Caco-2 (cell line): ENCODE results near the gene TBC1D3I. TPM values are rescaled to one million over a fixed set of nuclear protein-coding genes. Genes with fewer than 3 reads are reported as not detected.
"Not testable (repeated sequence)": the region's sequence is repeated elsewhere in the genome, so short reads cannot be mapped to it uniquely, and the experiment has no call there.

Experiments used
- BruUV-seq: library from RNA; stranded (reverse); fragments of 400-500 nt; replicated peaks from 2 replicates; lab custom pipeline; 2021; lab: Mats Ljungman, UMichigan
- CTCF ChIA-PET: fragments of 300-600 bp; sonication (Branson Sonifier 250); formaldehyde crosslinking; loops from one replicate; lab custom pipeline; 2022; ENCODE audit warnings: antibody characterized with exemption; lab: Charles Lee
- POLR2A ChIA-PET: fragments of 300-600 bp; sonication (Branson Sonifier 250); formaldehyde crosslinking; loops from one replicate; lab custom pipeline; 2022; ENCODE audit warnings: antibody characterized with exemption; lab: Charles Lee
- DNase-seq, 2 experiments: peaks; one replicate each; pipeline versions ENCODE4 v3.0.0 to v3.0.0-alpha.2; 2020 to 2022
- H3K27me3 ChIP-seq: replicated peaks from 2 replicates; pipeline ENCODE4 v1.6.0; 2011; ENCODE audit warnings: low read length; ENCODE audit not compliant: control insufficient read depth, insufficient read depth
- H3K36me3 ChIP-seq: 2 replicates; pipeline ENCODE4 v1.5.1; 2011; ENCODE audit warnings: low read length; ENCODE audit not compliant: control insufficient read depth, insufficient read depth
- H3K4me1 ChIP-seq: fragments of 250-450 bp; sonication (Bioruptor Pico); 2 replicates; pipeline ENCODE4 v1.5.1; 2020; ENCODE audit warnings: mild to moderate bottlenecking
- H3K4me3 ChIP-seq: 2 replicates; pipeline ENCODE4 v1.5.1; 2011; ENCODE audit warnings: low read depth, mild to moderate bottlenecking, control low read depth, low read length
- H3K9me3 ChIP-seq: fragments of 250-450 bp; sonication (Bioruptor Pico); 2 replicates; pipeline ENCODE4 v1.5.1; 2020; ENCODE audit warnings: mild to moderate bottlenecking, moderate library complexity
- H3K27ac Mint-ChIP-seq: one replicate; pipeline ENCODE4 v1.8.0; 2022; ENCODE audit warnings: mixed read lengths; ENCODE audit not compliant: unreplicated experiment
- H3K27me3 Mint-ChIP-seq: one replicate; pipeline ENCODE4 v1.8.0; 2022; ENCODE audit warnings: mixed read lengths; ENCODE audit not compliant: insufficient read depth, unreplicated experiment
- H3K36me3 Mint-ChIP-seq: one replicate; pipeline ENCODE4 v1.8.0; 2022; ENCODE audit warnings: mild to moderate bottlenecking, mixed read lengths; ENCODE audit not compliant: insufficient read depth, unreplicated experiment
- H3K4me1 Mint-ChIP-seq: one replicate; pipeline ENCODE4 v1.8.0; 2022; ENCODE audit warnings: low read depth, mixed read lengths; ENCODE audit not compliant: unreplicated experiment
- H3K4me3 Mint-ChIP-seq: one replicate; pipeline ENCODE4 v1.8.0; 2022; ENCODE audit warnings: mild to moderate bottlenecking, moderate library complexity, mixed read lengths; ENCODE audit not compliant: unreplicated experiment
- H3K9me3 Mint-ChIP-seq: one replicate; pipeline ENCODE4 v1.8.0; 2022; ENCODE audit warnings: mixed read lengths; ENCODE audit not compliant: unreplicated experiment
- CTCF ChIP-seq, 2 experiments: fragments of 200-600 bp in 1 of 2; IDR thresholded peaks; 1 replicate in 1 of 2; 2 replicates in 1 of 2; pipeline versions ENCODE4 v1.5.1 to v1.8.0; 2011 to 2022; ENCODE audit warnings: antibody characterized with exemption in 1 of 2, control low read depth in 1 of 2, inconsistent platforms in 1 of 2, low read depth in 1 of 2, low read length in 1 of 2, mild to moderate bottlenecking in 1 of 2, moderate library complexity in 1 of 2; ENCODE audit not compliant: insufficient read depth in 1 of 2, severe bottlenecking in 1 of 2, unreplicated experiment in 1 of 2
- intact Hi-C: fragments of 100-400 bp; cut with micrococcal nuclease; formaldehyde crosslinking; loops from one replicate; pipeline ENCODE4 v1.10.0; 2022; ENCODE audit not compliant: unreplicated experiment
- total RNA-seq: library from RNA; stranded (reverse); gene quantifications from 2 replicates; pipeline ENCODE4 v1.2.3, GENCODE V29; 2022

Gene TBC1D3I
- total RNA-seq, 1 experiment from 2014 or later: 0.50 TPM

GRCh38 chr17:36229644-36230043 lies 34.7 kb downstream of the TBC1D3I start:
- TF ChIP-seq CTCF (IDR thresholded peaks at IDR 0.05; ENCODE audit: insufficient read depth in 1 of 2, low read depth in 1 of 2, low read length in 1 of 2, severe bottlenecking in 1 of 2, unreplicated experiment in 1 of 2): peak in 1 of 2 experiments; percentile 3
- intact Hi-C loops, H3K4me1 ChIP-seq, H3K27ac Mint-ChIP-seq, CTCF ChIA-PET, H3K36me3 ChIP-seq, BruUV-seq, H3K27me3 Mint-ChIP-seq, H3K9me3 Mint-ChIP-seq, H3K9me3 ChIP-seq, H3K27me3 ChIP-seq, H3K4me3 ChIP-seq, H3K36me3 Mint-ChIP-seq, H3K4me3 Mint-ChIP-seq, POLR2A ChIA-PET, H3K4me1 Mint-ChIP-seq: not testable (repeated sequence)
- peak in 1 of 2 experiments; percentile 22 for DNase-seq

- H3K36me3 ChIP-seq, H3K36me3 Mint-ChIP-seq, BruUV-seq, H3K27ac Mint-ChIP-seq, DNase-seq, H3K27me3 ChIP-seq, H3K27me3 Mint-ChIP-seq, H3K4me3 Mint-ChIP-seq, H3K9me3 ChIP-seq, POLR2A ChIA-PET, CTCF ChIA-PET, intact Hi-C loops, H3K4me3 ChIP-seq, H3K9me3 Mint-ChIP-seq, H3K4me1 ChIP-seq, H3K4me1 Mint-ChIP-seq: not testable (repeated sequence)
Observed at GRCh38 chr17:36222967-36223366, 41.4 kb downstream of the TBC1D3I start.

GRCh38 chr17:36221581-36222100 lies 42.7 kb downstream of the TBC1D3I start:
- H3K36me3 ChIP-seq, DNase-seq, H3K4me1 Mint-ChIP-seq, H3K36me3 Mint-ChIP-seq, intact Hi-C loops, POLR2A ChIA-PET, H3K27me3 Mint-ChIP-seq, H3K27ac Mint-ChIP-seq, BruUV-seq, CTCF ChIA-PET, H3K27me3 ChIP-seq, H3K4me3 Mint-ChIP-seq, H3K4me3 ChIP-seq, H3K9me3 Mint-ChIP-seq, H3K4me1 ChIP-seq, H3K9me3 ChIP-seq: not testable (repeated sequence)

GRCh38 chr17:36220737-36221580 lies 43.4 kb downstream of the TBC1D3I start:
- CTCF ChIA-PET, BruUV-seq, H3K4me1 Mint-ChIP-seq, H3K9me3 Mint-ChIP-seq, H3K9me3 ChIP-seq, H3K4me3 ChIP-seq, intact Hi-C loops, POLR2A ChIA-PET, H3K4me3 Mint-ChIP-seq, H3K4me1 ChIP-seq, H3K36me3 ChIP-seq, DNase-seq, H3K27me3 Mint-ChIP-seq, H3K27me3 ChIP-seq, H3K27ac Mint-ChIP-seq, H3K36me3 Mint-ChIP-seq: not testable (repeated sequence)

- H3K27me3 ChIP-seq, BruUV-seq, H3K4me1 Mint-ChIP-seq, H3K4me3 ChIP-seq, H3K9me3 ChIP-seq, POLR2A ChIA-PET, DNase-seq, H3K4me1 ChIP-seq, H3K27ac Mint-ChIP-seq, H3K9me3 Mint-ChIP-seq, H3K4me3 Mint-ChIP-seq, H3K36me3 Mint-ChIP-seq, intact Hi-C loops, CTCF ChIA-PET, H3K36me3 ChIP-seq, H3K27me3 Mint-ChIP-seq: not testable (repeated sequence)
Observed at GRCh38 chr17:36219556-36219955, 44.8 kb downstream of the TBC1D3I start.

GRCh38 chr17:36215406-36216308 lies 48.7 kb downstream of the TBC1D3I start:
- H3K9me3 ChIP-seq, H3K4me3 Mint-ChIP-seq, H3K27me3 ChIP-seq, H3K36me3 ChIP-seq, POLR2A ChIA-PET, H3K9me3 Mint-ChIP-seq, H3K4me3 ChIP-seq, intact Hi-C loops, H3K27ac Mint-ChIP-seq, H3K4me1 Mint-ChIP-seq, H3K4me1 ChIP-seq, H3K36me3 Mint-ChIP-seq, CTCF ChIA-PET, DNase-seq, BruUV-seq: not testable (repeated sequence)
- H3K27me3 Mint-ChIP-seq: peaks cover 23% of the 10 kb centered on the region
